A204.1 (cell line): Measurements from ENCODE around the gene CCDC57.
"Not testable (repeated sequence)": the region's sequence is repeated elsewhere in the genome, so short reads cannot be mapped to it uniquely, and the experiment has no call there.

Experiments
- FAIRE-seq: peaks from 2 replicates; lab custom pipeline; 2012; peaks lifted over from hg19 to GRCh38; lab: Jason Lieb, UNC

CCDC57 gene

DNA sequence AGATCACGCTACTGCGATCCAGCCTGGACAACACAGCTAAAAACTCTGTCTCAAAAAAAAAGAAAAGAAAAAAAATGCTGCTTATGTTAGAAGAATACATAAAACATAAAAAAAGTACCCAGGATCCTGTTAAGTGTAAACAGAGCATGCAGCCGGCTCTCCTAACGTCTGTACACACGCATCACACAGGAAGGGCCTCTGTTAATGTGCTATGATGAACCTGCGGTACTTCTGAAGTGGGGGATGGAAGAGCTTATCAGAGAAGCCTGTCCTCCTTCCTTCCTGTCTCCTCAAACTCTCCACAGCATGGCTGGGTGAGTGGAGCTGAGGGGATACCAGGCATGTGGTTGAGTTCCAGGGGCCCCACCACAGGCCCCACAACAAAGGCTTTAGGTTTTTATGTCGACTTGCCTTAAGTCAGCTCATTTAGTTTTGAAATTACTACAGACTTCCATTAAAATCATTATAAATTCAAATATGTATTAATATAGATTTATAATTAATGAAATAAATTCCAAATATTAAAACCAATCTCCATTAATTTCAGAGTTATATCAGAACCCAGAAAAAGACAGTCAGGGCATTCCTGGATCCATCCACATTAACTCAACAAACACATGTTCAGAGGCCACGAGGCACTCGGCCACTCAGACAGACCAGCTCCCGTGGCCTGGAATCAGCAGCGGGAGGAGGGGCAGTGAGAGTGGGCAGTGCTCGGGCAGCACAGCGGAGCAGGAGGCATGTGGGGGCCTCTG, 11.7 kb downstream of the CCDC57 start:
- no peak for FAIRE-seq

DNA sequence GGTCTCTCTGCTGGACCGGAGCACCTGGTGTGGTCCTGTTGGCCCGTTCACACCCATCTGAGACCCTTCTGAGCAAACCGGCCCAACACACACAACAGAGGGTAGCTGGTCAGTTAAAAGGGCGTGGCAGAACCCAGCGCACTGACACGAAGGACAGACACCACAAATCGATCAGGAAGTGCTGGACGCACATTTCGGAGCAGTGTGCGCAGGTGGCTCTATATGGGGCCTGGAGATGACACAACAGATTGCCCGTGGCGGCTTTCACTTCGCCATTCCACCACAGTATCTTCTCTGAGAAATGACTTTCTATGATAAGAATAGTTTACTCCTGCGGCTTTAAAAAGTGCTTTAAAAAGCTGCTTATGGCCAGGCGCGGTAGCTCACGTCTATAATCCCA, 12.5 kb downstream of the CCDC57 start:
- FAIRE-seq = no peak

DNA sequence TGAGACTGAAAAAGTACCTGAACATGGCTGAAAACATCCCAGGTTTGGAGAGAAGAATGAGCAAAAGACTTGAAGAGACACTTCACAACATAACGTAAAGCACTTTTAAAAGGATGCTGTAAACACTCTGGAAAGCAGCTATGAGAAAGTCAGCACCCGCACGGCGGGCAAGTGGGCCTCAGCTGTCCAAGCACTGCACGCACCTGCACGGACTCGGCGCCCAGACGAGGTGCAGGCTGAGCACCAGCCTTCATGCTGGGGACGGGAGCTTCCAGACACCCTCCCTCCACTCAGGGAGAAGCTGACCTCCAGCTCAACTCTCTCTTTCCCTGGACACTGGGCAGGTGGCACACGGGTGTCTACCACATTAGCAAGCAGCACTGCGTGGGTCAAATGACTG, 13.1 kb downstream of the CCDC57 start:
- no peak for FAIRE-seq

DNA sequence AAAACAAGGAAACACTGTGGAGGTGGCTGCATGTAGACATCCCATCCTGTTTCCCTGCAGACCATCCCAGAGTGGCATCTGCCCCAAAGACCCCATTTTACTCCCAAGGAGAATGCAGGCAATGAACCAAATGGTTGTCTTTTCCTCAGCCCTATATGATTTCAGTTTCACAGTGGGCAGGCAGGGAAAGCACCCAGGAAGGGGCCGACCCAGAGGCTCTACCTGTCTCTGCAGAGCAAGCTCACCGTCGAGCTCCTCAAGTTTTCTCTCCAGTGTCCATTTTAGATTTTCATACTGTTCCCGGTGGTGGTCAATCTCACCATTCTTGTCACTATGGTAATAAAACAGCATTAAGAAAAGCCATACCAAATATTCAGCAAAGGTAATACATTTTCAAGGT, 14.6 kb downstream of the CCDC57 start:
- FAIRE-seq = no peak

DNA sequence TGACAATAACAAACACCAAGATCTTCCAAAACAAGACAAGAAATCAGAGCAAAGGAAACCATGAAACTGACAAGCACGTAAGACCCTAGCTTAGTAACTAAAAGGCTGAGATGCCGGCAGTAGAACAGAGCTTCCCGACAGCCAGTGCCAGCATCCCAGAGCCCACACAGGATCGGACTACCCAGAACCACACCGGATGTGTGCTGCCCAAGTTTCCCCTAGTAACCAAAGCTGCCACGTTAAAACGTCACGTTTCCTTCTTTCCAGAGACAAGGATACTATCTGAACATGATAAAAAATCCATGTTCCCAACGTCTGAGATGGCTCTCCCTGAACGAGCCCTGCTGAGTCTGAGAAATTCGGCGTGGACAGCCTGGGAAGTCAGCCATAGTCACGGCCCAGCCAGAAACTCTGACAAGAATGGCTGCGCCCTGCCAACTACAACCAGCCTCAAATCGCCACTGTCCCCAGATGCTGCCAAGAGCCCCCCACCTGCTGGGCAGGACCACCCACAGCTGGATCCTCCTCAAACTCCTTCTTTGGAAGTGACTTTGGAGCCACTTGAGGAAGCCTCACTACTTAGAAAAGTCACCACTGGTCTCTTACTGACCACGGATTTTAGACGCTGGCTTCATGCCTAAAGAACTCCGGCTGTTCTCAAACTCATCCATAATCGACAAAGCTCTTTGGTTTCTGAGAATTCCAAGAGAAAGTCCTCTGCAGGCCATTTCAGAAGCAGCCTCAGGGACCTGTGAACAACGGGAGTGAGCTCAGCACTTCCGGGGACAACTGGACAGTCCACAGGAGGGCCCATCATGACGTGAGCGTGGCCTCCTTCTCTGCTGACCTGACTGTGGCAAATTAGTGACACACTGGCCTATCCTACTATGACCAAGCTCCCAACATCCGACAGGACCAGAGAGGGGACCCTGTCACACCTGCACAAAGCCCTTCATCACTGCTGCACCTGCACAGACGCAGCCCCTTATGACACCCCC, 16.7 kb downstream of the CCDC57 start:
- no peak for FAIRE-seq

DNA sequence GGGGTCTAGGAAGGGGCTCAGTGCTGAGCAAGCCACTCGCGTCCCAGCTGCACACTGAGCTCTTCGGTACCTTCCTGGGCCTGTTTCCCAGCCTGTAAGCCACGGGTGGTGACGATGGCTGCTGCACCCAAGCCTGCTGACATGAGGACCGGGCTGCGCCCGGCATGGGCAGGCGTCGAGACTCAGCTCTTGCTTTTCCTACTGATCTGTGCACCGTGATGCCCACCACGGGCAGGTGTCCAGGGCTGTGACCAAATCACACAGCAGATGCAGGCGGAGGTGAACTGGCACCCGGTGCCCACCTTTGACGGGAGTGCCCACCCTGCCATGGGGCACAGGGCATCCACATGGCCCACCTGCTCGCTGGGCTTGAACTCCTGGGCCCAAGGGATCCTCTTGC, 17.9 kb downstream of the CCDC57 start:
- no peak for FAIRE-seq

DNA sequence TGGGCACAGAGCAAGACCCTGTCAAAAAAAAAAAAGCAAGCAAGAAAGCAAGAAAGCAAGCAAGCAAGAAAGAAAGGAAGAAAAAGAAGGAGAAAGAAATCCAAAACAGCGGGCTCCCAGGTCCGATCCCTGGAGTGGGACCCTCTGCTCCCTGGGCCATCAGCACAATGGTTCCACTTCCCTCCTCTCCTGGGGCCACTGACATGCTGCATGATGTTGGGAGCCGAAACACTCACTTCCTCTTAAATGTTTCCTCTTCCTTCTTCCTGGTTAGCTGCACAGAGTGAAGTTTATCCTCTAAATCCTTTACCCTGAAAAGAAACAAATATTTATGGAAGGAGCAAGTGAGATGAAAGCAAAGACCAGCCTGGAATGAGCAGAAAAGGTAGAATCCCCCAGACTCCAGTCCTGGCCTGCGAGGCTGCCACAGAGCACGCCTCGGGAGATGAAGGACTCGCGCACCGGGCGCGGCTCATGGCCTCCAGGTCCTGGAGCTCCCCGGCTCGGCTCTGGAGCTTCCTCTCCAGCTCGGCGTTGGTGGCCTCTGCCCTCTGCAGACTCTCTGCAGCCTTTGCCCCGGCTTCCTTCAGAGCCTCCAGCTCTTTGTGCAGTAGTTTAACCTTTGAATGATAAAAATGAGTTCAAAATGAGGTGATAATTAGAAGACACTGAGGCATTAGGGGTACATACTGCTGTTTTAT, 19.0 kb downstream of the CCDC57 start:
- no peak for FAIRE-seq

DNA sequence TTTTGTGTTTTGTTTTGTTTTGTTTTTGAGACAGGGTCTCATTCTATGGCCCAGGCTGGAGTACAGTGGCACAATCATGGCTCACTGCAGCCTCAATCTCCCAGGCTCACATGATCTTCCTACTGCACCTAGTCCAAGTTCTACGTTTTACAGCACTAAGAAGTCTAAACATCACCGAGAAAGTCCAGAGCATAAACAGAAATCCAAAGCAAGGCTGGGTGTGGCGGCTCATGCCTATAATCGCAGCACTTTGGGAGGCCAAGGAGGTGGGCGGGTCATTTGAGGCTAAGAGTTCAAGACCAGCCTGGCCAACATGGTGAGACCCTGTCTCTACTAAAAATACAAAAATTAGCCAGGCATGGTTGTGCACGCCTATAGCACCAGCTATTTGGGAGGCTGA, 19.6 kb downstream of the CCDC57 start:
- FAIRE-seq = not testable (repeated sequence)

DNA sequence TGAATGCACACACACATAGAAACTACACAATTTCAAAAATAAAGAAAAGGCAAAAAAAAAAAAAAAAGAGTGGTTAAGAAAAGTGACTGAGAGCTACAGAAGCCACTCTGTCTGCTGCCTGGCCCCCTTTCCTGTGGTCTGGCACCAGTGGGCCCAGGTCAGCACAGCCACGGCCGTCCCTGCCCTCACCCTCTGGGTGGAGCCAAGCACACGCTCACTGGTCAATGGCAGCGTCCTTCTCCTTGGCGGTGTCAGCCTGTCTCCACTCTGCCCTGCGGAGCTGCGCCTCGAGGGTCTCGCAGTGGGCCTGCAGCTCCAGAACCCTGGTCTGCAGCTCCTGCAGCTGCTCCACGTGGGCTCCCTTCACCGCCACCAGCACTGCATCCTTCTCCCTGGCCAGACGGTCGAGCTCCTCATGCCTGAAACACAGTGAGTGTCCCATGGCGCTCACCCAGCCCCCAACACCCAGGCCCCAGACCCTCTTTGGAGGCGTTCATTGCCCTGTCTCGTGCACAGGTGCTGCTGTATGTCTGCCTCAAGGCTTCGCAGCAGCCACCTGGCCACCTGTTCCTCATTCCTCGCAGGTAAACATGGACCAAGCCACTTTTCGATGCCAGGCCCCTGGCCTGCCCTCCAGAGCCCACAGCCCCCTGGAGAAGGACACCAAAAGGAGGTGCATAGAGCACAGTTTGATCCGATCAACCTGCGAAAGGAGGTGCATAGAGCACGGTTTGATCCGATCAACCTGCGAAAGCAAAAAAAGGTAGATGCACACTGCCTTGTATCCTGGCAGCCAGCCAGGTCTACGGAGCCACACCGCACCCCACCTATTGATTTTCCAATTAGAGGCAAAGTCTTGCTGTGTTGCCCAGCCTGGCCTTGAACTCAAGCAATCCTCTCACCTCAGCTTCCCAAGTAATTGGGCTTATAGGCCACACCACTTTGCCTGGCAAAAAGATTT, 24.4 kb downstream of the CCDC57 start:
- FAIRE-seq = no peak

DNA sequence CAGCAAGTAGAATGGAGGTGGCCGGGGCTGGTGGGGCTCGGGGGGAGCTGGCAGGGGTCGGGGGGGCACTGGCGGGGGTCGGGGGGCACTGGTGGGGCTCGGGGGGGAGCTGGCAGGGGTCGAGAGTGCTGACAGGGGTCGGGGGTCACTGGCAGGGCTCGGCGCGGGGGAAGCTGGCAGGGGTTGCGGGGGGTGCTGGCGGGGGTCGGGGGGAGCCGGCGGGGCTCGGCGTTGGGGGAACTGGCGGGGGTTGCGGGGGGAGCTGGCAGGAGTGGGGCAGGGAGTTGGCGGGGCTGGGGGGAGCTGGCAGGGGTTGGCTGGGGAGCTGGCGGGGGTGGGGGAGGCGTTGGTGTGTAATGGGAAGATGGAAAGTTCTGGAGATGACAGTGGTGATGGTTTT, 25.1 kb downstream of the CCDC57 start:
- FAIRE-seq = no peak

DNA sequence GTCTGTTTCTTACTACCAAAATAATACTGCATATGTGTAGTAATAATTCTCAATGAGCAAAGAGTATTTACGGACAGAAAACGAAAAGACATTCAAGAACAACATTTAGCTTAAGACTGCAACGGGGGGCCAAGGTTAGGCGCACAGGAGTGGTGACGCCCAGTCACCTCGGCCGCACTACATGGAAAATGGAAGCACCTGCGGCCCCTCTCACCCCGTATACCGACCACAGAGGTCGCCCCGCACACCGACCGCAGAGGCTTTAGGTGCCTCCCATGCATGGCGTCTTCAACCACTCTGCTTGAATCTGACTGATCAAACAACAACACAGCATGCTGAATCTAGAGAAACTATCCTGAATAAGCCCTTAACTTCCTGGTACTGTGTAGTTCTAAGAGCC, 26.4 kb downstream of the CCDC57 start:
- FAIRE-seq = no peak

DNA sequence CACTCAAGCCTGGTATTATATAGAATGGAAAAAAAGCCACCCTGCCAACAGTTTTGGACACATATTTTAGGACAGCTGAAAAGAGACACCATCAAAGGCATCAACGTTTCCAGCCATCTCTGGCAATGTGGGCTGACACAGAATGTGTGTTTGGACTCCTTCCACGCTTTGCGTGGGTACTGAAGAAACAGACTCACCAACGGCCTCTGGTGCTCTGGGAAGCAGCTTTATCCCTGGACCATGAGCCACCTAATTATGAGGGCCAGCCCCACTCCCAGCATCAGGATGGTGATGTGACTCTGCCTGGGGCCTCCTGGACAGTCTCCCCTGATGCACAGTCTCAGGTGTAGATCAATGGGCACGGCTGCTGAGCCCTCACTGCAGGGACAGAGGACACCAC, 27.9 kb downstream of the CCDC57 start:
- FAIRE-seq = no peak

DNA sequence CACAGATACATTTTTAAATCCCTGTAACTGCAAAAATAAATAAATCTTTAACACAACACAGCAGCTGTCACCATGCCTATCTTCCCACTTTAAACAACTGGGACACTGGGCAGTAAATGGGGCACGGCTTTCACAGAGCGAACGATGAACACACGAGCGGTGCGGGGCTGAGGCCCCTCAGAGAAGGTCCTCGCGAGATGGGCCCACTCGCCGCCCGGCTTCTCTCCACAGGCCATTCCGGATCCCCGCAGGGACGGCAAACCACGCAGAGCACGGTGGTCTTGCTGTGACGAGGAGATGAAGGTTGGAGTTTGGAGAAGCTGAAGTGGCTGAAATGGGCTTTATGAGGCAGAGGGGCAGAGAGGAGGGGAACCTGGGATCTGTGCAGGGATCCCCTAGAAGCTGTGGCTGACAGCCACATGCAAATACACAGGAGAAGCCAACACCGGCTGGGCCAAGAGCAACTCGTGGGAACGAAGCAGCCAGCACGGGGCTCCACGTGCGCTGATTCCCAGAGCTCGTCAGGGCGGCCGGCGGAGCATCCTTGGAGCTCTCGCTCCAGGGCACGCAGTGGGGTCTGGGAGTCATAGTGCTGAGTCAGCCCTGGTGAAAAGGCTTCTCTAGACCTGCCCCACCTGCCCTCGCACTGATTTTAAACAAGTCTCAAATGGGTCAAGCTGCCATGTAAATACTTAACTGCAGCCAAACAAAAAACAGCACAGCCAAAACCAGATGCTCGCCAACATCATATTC, 31.7 kb downstream of the CCDC57 start:
- FAIRE-seq = no peak

DNA sequence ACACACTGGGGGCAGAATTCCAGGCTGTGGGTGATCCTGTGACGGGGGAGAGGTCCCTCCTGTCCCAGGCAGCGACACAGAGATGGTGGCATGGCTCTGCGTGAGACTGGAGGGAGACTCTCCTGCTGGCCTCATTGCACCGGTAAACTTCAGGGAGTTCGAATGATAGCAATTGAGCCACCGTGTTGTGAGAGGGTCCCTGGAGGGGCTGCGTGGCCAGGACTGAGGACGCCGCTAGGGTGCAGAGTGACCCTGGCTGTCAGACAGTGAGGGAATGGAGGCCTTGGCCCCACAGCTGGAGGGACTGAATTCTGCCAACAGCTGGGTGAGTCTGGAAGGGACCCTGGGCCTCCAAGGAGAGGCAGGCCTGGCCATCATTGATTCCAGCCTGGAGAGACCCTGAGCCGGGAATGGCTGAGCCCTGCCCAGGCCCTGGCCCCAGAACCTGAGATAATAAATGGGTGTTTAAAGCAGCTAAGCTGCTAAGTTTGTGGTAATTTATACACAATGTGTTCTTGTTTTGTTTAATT, 32.6 kb downstream of the CCDC57 start:
- FAIRE-seq = no peak

DNA sequence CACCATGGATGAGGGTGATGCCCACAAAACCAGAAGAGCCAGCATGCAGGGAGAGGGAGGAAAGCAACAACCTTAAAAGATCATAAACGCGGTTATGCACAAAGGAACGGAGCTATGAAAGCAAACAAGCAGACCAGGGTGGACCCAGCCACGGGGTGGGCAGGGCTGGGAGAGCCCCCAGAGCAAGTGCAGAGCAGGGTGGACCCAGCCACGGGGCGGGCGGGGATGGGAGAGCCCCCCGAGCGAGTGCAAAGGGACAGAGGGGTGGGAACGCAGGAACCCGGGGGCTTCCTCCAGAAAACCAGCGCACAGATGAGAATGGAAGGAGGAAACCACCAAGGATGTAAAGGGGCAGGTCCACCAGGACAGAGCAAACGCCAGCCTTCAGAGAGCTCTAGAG, 33.2 kb downstream of the CCDC57 start:
- FAIRE-seq = no peak

DNA sequence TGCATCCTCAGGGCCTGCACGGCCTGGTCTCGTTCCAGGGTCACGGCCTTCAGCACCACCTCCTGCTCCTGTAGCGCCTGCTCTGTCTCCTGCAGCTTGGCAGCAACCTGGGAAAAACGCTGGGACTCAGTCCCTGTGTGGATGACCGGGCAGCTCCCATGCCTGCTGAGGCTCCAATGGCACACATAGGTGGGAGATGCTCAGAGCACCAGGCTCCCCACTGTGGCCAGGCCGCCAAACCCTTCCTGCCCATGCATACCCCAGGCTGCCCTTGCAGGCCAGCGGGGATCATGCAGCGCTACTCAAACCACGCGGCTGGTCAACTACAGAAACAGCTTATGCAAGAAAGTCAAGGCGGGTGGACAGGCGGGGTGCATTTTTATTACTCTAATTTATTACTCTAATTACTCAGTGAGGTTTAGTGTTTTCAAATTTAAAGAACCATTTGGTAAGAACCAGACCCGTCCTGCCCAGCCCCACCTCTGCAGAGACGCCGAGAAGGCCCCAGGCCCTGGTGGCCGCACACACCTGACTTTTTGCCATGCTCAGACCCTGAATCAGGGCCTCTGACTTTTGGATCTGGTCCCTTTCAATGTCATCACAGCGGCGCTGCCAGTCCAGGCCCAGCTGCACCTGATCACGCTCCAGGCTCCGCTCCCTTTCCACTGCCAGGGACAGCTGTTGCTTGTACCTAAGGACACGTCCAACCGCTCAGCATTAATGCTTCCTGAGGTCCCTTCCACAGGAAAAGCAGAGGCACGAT, 34.0 kb downstream of the CCDC57 start:
- FAIRE-seq = no peak

DNA sequence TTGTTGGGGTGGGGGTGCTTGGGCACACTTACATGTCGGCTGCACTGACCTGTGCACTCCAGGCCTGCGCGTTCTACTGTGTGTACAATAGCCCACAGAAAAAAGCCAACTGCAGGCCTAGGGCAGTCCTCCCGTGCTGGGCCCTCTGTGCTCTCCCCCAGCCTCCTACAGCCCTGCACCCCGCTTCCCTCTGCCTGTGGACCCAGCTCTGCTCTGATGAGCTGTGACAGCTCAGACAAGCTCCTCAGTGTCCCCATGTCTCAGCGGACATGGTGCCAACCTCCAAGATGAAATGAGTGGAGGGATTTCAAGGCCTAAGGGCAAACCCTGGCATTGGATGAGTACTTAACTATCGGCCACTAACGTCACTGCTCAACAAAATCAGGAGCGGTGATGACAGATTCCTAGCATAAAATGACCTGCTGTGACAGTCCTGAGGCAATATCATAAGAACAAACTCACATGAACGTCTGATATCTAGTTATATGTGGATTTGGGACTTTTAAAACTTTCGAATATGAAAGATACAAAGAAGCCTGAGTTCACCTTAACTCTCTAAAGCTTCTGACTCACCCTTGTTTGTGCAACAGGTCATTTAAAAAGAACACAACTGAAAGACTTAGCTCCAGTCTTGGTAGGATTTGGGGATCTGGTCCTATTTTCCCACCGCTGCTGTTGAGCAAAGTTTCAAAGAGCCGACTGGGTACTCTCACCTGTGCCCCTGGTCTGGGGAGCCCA, 34.7 kb downstream of the CCDC57 start:
- FAIRE-seq = no peak

DNA sequence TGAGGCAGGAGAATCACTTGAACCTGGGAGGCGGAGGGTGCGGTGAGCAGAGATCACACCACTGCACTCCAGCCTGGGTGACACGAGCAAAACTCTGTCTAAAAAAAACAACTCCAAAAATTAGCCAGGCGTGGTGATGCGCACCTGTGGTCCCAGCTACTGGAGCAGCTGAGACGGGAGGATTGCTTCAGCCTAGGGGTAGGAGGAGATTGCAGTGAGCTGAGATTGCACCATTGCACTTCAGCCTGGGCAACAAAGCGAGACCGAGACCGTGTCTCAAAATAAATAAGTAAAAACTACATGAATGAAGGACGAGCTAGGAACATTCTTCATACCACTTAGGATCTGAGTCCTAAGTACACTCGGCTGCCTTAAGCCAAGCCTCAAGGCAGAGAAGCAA, 35.4 kb downstream of the CCDC57 start:
- no peak for FAIRE-seq

DNA sequence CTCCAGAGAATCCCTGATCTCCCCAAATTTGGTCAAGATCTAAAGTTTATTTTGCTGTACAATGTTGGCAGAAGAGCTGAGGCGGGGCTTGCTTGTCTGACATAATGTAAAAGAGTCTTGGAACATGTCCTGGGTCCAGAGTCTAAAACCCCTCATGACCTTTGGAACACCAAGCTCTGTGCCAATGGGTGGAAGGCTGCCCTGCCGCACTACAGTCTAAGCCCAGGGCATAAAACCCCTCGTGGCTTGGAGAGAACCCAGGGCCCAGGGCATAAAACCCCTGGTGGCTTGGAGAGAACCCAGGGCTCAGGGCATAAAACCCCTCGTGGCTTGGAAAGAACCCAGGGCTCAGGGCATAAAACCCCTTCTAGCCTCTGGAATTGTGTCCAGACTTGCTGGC, 36.7 kb downstream of the CCDC57 start:
- FAIRE-seq = no peak
